IMR-90 (cell line): ENCODE measurements around the gene MBOAT2. TPM values are rescaled to one million over a fixed set of nuclear protein-coding genes. Genes with fewer than 3 reads are reported as not detected.

ENCODE experiments used
- ATAC-seq: fragments of 200-7000 bp; cut with Tn5 transposase; 2 replicates; pipeline ENCODE4 v1.9.1; 2020; ENCODE audit warnings: low read depth, mild to moderate bottlenecking, moderate library complexity
- BruUV-seq: library from RNA; stranded (reverse); fragments of 400-500 nt; replicated peaks from 2 replicates; lab custom pipeline; 2021; lab: Mats Ljungman, UMichigan
- CTCF ChIA-PET: fragments of 300-600 bp; formaldehyde crosslinking; extraction: SDS; loops from one replicate; lab custom pipeline; 2021; ENCODE audit warnings: antibody characterized with exemption; lab: Yijun Ruan, JAX
- POLR2A ChIA-PET: fragments of 300-600 bp; sonication (Branson Sonifier 250); formaldehyde crosslinking; loops from one replicate; lab custom pipeline; 2022; ENCODE audit warnings: antibody characterized with exemption; ENCODE audit not compliant: unreplicated experiment; lab: Charles Lee
- DNase-seq: peaks from one replicate; pipeline ENCODE4 v3.0.0; 2013
- H2AFZ ChIP-seq: replicated peaks from 2 replicates; pipeline ENCODE3; 2013; ENCODE audit warnings: low read length, mild to moderate bottlenecking; ENCODE audit not compliant: poor library complexity
- H2AK5ac ChIP-seq: 2 replicates; pipeline ENCODE4 v1.6.1; 2013; ENCODE audit warnings: low read depth, low read length, inconsistent platforms
- H2AK9ac ChIP-seq: replicated peaks from 2 replicates; pipeline ENCODE3; 2013; ENCODE audit warnings: mild to moderate bottlenecking, low read depth, low read length, moderate library complexity; ENCODE audit not compliant: poor library complexity
- H2BK120ac ChIP-seq: 2 replicates; pipeline ENCODE4 v1.6.1; 2013; ENCODE audit warnings: low read depth, low read length, inconsistent platforms
- H2BK15ac ChIP-seq: 3 replicates; pipeline ENCODE4 v1.6.1; 2013; ENCODE audit warnings: low read depth, low read length, inconsistent platforms
- H2BK20ac ChIP-seq: 2 replicates; pipeline ENCODE4 v1.6.1; 2013; ENCODE audit warnings: low read depth, mild to moderate bottlenecking, inconsistent platforms, low read length, moderate library complexity
- H2BK5ac ChIP-seq: 2 replicates; pipeline ENCODE4 v1.6.1; 2013; ENCODE audit warnings: mild to moderate bottlenecking, low read depth, low read length, inconsistent platforms; ENCODE audit not compliant: poor library complexity, severe bottlenecking
- H3K14ac ChIP-seq: replicated peaks from 2 replicates; pipeline ENCODE4 v1.6.1; 2013; ENCODE audit warnings: low read depth, low read length, inconsistent platforms
- H3K18ac ChIP-seq: 2 replicates; pipeline ENCODE4 v1.6.1; 2013; ENCODE audit warnings: low read depth, low read length, control low read depth
- H3K23ac ChIP-seq: 2 replicates; pipeline ENCODE4 v1.6.1; 2013; ENCODE audit warnings: low read depth, low read length, inconsistent platforms
- H3K27ac ChIP-seq: 2 replicates; pipeline ENCODE4 v1.5.1; 2013; ENCODE audit warnings: mild to moderate bottlenecking, control low read depth, low read length; ENCODE audit not compliant: insufficient read depth
- H3K27me3 ChIP-seq: 2 replicates; pipeline ENCODE4 v1.6.1; 2013; ENCODE audit warnings: low read length; ENCODE audit not compliant: control insufficient read depth, insufficient read depth
- H3K36me3 ChIP-seq: 2 replicates; pipeline ENCODE4 v1.6.1; 2013; ENCODE audit warnings: low read length, mixed read lengths; ENCODE audit not compliant: control insufficient read depth, insufficient read depth
- H3K4ac ChIP-seq: 2 replicates; pipeline ENCODE4 v1.6.1; 2013; ENCODE audit warnings: low read depth, low read length, inconsistent platforms
- H3K4me1 ChIP-seq: 2 replicates; pipeline ENCODE4 v1.6.1; 2013; ENCODE audit warnings: low read length, mixed read lengths; ENCODE audit not compliant: control insufficient read depth, insufficient read depth
- H3K4me2 ChIP-seq: 2 replicates; pipeline ENCODE4 v1.6.1; 2013; ENCODE audit warnings: low read depth, mild to moderate bottlenecking, control low read depth, low read length, moderate library complexity
- H3K4me3 ChIP-seq: 2 replicates; pipeline ENCODE4 v1.5.1; 2013; ENCODE audit warnings: low read depth, mild to moderate bottlenecking, control low read depth, low read length, moderate library complexity; ENCODE audit not compliant: insufficient read depth
- H3K56ac ChIP-seq: 2 replicates; pipeline ENCODE4 v1.6.1; 2013; ENCODE audit warnings: low read length, inconsistent platforms; ENCODE audit not compliant: insufficient read depth; ENCODE audit errors: extremely low read depth
- H3K79me1 ChIP-seq, 2 experiments: 2 replicates each; pipeline ENCODE4 v1.6.1; 2013; ENCODE audit warnings: low read length in 2 of 2, inconsistent platforms in 1 of 2, low read depth in 1 of 2
- H3K9ac ChIP-seq: 2 replicates; pipeline ENCODE4 v1.6.1; 2013; ENCODE audit warnings: low read depth, low read length, control low read depth
- H3K9me1 ChIP-seq: 2 replicates; pipeline ENCODE4 v1.6.1; 2013; ENCODE audit warnings: low read length, inconsistent platforms; ENCODE audit not compliant: insufficient read depth
- H3K9me3 ChIP-seq: 2 replicates; pipeline ENCODE4 v1.6.1; 2013; ENCODE audit warnings: low read length; ENCODE audit not compliant: control insufficient read depth, insufficient read depth
- H4K20me1 ChIP-seq: 2 replicates; pipeline ENCODE4 v1.6.1; 2013; ENCODE audit warnings: low read length, inconsistent platforms; ENCODE audit not compliant: insufficient read depth
- H4K5ac ChIP-seq: 2 replicates; pipeline ENCODE4 v1.6.1; 2013; ENCODE audit warnings: mild to moderate bottlenecking, low read depth, low read length, control low read depth
- H4K8ac ChIP-seq, 2 experiments: 2 replicates each; pipeline ENCODE4 v1.6.1; 2013; ENCODE audit warnings: low read depth in 2 of 2, low read length in 2 of 2, control low read depth in 1 of 2, inconsistent platforms in 1 of 2
- H4K91ac ChIP-seq: 2 replicates; pipeline ENCODE4 v1.6.1; 2013; ENCODE audit warnings: low read depth, low read length, inconsistent platforms; ENCODE audit not compliant: insufficient read depth
- BHLHE40 ChIP-seq: fragments of 150-350 bp; IDR thresholded peaks from 2 replicates; pipeline ENCODE4 v1.6.1; 2016; ENCODE audit warnings: mild to moderate bottlenecking, low read depth, low read length
- CEBPB ChIP-seq: IDR thresholded peaks from 2 replicates; pipeline ENCODE4 v1.6.1; 2012; ENCODE audit warnings: low read depth, low read length, improper control_type of control experiment
- MAFK ChIP-seq: IDR thresholded peaks from 2 replicates; pipeline ENCODE4 v1.6.1; 2012; ENCODE audit warnings: low read depth, low read length, improper control_type of control experiment
- MAZ ChIP-seq: IDR thresholded peaks from 2 replicates; pipeline ENCODE4 v1.6.1; 2012; ENCODE audit warnings: low read depth, mild to moderate bottlenecking, low read length, improper control_type of control experiment, moderate library complexity, borderline replicate concordance
- MXI1 ChIP-seq: IDR thresholded peaks from 2 replicates; pipeline ENCODE4 v1.6.1; 2012; ENCODE audit warnings: low read depth, mild to moderate bottlenecking, low read length, moderate library complexity, borderline replicate concordance
- POLR2A ChIP-seq: IDR thresholded peaks from 2 replicates; pipeline ENCODE4 v1.6.1; 2012; ENCODE audit warnings: mild to moderate bottlenecking, low read depth, low read length
- RCOR1 ChIP-seq: IDR thresholded peaks from 2 replicates; pipeline ENCODE4 v1.6.1; 2012; ENCODE audit warnings: mild to moderate bottlenecking, low read length, improper control_type of control experiment; ENCODE audit not compliant: insufficient replicate concordance
- SMC3 ChIP-seq: fragments of 150-350 bp; IDR thresholded peaks from 2 replicates; pipeline ENCODE4 v1.6.1; 2016; ENCODE audit warnings: low read depth, mild to moderate bottlenecking, antibody characterized with exemption, low read length, moderate library complexity
- WGBS, 2 experiments: methylation state at CpG; one replicate each; pipeline versions ENCODE4 v1.1.5 to v1.1.7; 2013; ENCODE audit warnings: missing lambda C conversion rate in 2 of 2; ENCODE audit not compliant: insufficient read length in 1 of 2; ENCODE audit errors: extremely low coverage in 2 of 2; 5-methylcytosine and 5-hydroxymethylcytosine counted together
- dilution Hi-C: fragments of 300-500 bp; cut with HindIII; formaldehyde crosslinking; loops from one replicate; pipeline ENCODE4 v1.14.3; 2018; ENCODE audit warnings: low sequenced_read_pairs; ENCODE audit not compliant: unreplicated experiment
- in situ Hi-C: fragments of 300-500 bp; cut with MboI; formaldehyde crosslinking; loops from 3 replicates; pipeline ENCODE4 v1.14.3; 2019; ENCODE audit warnings: low sequenced_read_pairs, inconsistent platforms, mixed read lengths
- intact Hi-C: fragments of 100-400 bp; cut with micrococcal nuclease; formaldehyde crosslinking; loops from 2 replicates; pipeline ENCODE4 v1.10.0; 2022
- polyA plus RNA-seq, 3 experiments: library from polyadenylated mRNA; depleted of rRNA; stranded (reverse); fragments of >200 nt; gene quantifications; 2 replicates each; pipeline ENCODE4 v1.2.3, GENCODE V29; 2012; ENCODE audit warnings: low replicate concordance in 1 of 3
- total RNA-seq: library from RNA; depleted of rRNA; stranded (reverse); fragments of >200 nt; gene quantifications from 2 replicates; pipeline ENCODE4 v1.2.3, GENCODE V29; 2012
- TF ChIP-seq, protein P1 (sequence below): fragments of 150-350 bp; IDR thresholded peaks from 2 replicates; pipeline ENCODE4 v1.6.1; 2016; ENCODE audit warnings: low read depth, mild to moderate bottlenecking, low read length, moderate library complexity, borderline replicate concordance
- TF ChIP-seq, protein P2 (sequence below): conservative IDR thresholded peaks from 2 replicates; pipeline ENCODE4 v1.5.1; 2012; ENCODE audit warnings: mild to moderate bottlenecking, low read depth, low read length, improper control_type of control experiment

The MBOAT2 gene
- total and polyA plus RNA-seq, 2 of the 4 experiments (the other 2 are of a cell fraction) = 33.9 to 102 TPM

DNA sequence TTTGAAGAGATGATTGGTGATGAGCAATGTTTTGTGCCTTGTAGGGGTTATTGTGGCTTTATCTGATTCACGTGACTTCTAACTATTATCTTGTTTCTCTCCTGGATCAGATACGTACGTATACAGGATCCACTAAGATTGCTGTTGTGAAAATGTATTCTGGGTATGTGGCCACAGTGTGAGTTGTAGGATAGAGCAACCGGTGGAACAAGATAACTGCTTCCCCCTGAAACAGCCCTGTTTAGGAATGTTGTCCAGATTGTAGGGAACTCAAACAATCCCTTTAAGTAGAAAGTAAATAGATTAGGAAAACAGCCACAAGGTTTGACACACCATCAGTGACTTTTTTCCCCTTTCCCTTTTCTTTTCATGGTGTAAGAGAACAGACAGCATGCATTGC lies 22.3 kb upstream of the MBOAT2 start:
- no peaks in the 10 kb centered on the region for H3K36me3 ChIP-seq
- H4K5ac ChIP-seq = no peak overlapping the region
- H3K18ac ChIP-seq = no peak overlapping the region
- no peak for ATAC-seq
- no peak overlapping the region for H3K4ac ChIP-seq
- WGBS, 2 experiments = no CpG with 5 or more reads among the region's 4 CpGs
- no peak overlapping the region for H3K9ac ChIP-seq
- CTCF ChIA-PET = no interaction called here
- no peak overlapping the region for H4K8ac ChIP-seq
- no peak overlapping the region for H4K91ac ChIP-seq
- POLR2A ChIA-PET = no interaction called here
- peaks cover under 1% of the 10 kb centered on the region; the same call in 1 of the 2 replicates for H3K4me1 ChIP-seq
- dilution Hi-C loops (no loop called here), in situ Hi-C loops (no loop called here), intact Hi-C loops (no loop called here)
- no peak overlapping the region for H2AFZ ChIP-seq
- H3K79me1 ChIP-seq = no peaks in the 10 kb centered on the region
- H2BK15ac ChIP-seq = no peak overlapping the region
- no peak overlapping the region for H2AK9ac ChIP-seq
- H2BK5ac ChIP-seq = no peak overlapping the region
- no peak overlapping the region for H3K27ac ChIP-seq
- H3K4me2 ChIP-seq = no peak overlapping the region
- H2BK120ac ChIP-seq = no peak overlapping the region
- no peak overlapping the region for H2BK20ac ChIP-seq
- no peak for DNase-seq
- BruUV-seq = no TSS peak
- TF ChIP-seq, protein P1, sequence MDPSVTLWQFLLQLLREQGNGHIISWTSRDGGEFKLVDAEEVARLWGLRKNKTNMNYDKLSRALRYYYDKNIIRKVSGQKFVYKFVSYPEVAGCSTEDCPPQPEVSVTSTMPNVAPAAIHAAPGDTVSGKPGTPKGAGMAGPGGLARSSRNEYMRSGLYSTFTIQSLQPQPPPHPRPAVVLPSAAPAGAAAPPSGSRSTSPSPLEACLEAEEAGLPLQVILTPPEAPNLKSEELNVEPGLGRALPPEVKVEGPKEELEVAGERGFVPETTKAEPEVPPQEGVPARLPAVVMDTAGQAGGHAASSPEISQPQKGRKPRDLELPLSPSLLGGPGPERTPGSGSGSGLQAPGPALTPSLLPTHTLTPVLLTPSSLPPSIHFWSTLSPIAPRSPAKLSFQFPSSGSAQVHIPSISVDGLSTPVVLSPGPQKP = no peak
- TF ChIP-seq POLR2A = no peak
- no peak for TF ChIP-seq MXI1
- TF ChIP-seq, protein P2, sequence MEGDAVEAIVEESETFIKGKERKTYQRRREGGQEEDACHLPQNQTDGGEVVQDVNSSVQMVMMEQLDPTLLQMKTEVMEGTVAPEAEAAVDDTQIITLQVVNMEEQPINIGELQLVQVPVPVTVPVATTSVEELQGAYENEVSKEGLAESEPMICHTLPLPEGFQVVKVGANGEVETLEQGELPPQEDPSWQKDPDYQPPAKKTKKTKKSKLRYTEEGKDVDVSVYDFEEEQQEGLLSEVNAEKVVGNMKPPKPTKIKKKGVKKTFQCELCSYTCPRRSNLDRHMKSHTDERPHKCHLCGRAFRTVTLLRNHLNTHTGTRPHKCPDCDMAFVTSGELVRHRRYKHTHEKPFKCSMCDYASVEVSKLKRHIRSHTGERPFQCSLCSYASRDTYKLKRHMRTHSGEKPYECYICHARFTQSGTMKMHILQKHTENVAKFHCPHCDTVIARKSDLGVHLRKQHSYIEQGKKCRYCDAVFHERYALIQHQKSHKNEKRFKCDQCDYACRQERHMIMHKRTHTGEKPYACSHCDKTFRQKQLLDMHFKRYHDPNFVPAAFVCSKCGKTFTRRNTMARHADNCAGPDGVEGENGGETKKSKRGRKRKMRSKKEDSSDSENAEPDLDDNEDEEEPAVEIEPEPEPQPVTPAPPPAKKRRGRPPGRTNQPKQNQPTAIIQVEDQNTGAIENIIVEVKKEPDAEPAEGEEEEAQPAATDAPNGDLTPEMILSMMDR = no peak
- no peak for TF ChIP-seq CEBPB
- no peak for TF ChIP-seq SMC3
- TF ChIP-seq BHLHE40 = no peak
- TF ChIP-seq MAZ = no peak
- no peak for TF ChIP-seq MAFK
- TF ChIP-seq RCOR1 = no peak
- H3K14ac ChIP-seq = no peak overlapping the region
- no peaks in the 10 kb centered on the region; the same call in 1 of the 2 replicates for H3K9me1 ChIP-seq
- no peak overlapping the region for H3K4me3 ChIP-seq
- no peak overlapping the region for H3K56ac ChIP-seq
- no peaks in the 10 kb centered on the region for H3K27me3 ChIP-seq
- no peak overlapping the region for H3K23ac ChIP-seq
- no peaks in the 10 kb centered on the region for H4K20me1 ChIP-seq
- no peak overlapping the region for H2AK5ac ChIP-seq
- H3K9me3 ChIP-seq = no peaks in the 10 kb centered on the region
